Neural progenitor cell (in vitro differentiated cells): ENCODE data around the gene CHRNG. TPM values are rescaled to one million over a fixed set of nuclear protein-coding genes. Genes with fewer than 3 reads are reported as not detected.

ENCODE experiments used
- DNase-seq: peaks from one replicate; pipeline ENCODE4 v3.0.0-alpha.2; 2016; ENCODE audit warnings: low spot score
- H2AFZ ChIP-seq: fragments of 200-600 bp; sonication (generic); replicated peaks from 2 replicates; pipeline ENCODE4 v1.6.1; 2016; ENCODE audit warnings: antibody characterized with exemption
- H3F3A ChIP-seq: fragments of 200-600 bp; sonication (generic); 2 replicates; pipeline ENCODE4 v1.6.1; 2016; ENCODE audit warnings: antibody characterized with exemption, low read depth
- H3K27ac ChIP-seq: fragments of 200-600 bp; sonication (generic); 2 replicates; pipeline ENCODE4 v1.5.1; 2016; ENCODE audit warnings: mild to moderate bottlenecking
- H3K27me3 ChIP-seq: fragments of 200-600 bp; sonication (generic); 2 replicates; pipeline ENCODE4 v1.6.1; 2016; ENCODE audit warnings: mild to moderate bottlenecking, moderate library complexity
- H3K36me3 ChIP-seq: fragments of 200-600 bp; sonication (generic); 2 replicates; pipeline ENCODE4 v1.5.1; 2016
- H3K4me1 ChIP-seq: fragments of 200-600 bp; sonication (generic); 2 replicates; pipeline ENCODE4 v1.6.1; 2016; ENCODE audit warnings: mixed run types
- H3K4me2 ChIP-seq: fragments of 200-600 bp; sonication (generic); 2 replicates; pipeline ENCODE4 v1.6.1; 2016
- H3K4me3 ChIP-seq: fragments of 200-600 bp; sonication (generic); 2 replicates; pipeline ENCODE4 v1.5.1; 2016
- H3K79me2 ChIP-seq: fragments of 200-600 bp; sonication (generic); 2 replicates; pipeline ENCODE4 v1.6.1; 2016; ENCODE audit warnings: low read depth
- H3K9ac ChIP-seq: fragments of 200-600 bp; sonication (generic); 2 replicates; pipeline ENCODE4 v1.6.1; 2016
- H3K9me3 ChIP-seq: fragments of 200-600 bp; sonication (generic); 2 replicates; pipeline ENCODE4 v1.5.1; 2016; ENCODE audit warnings: low read depth
- H4K20me1 ChIP-seq: fragments of 200-600 bp; sonication (generic); 2 replicates; pipeline ENCODE4 v1.6.1; 2016; ENCODE audit warnings: low read depth
- H3K27ac Mint-ChIP-seq: 3 replicates; pipeline ENCODE4 v1.8.0; 2021; ENCODE audit warnings: mixed read lengths
- H3K27me3 Mint-ChIP-seq: 2 replicates; pipeline ENCODE4 v1.8.0; 2022; ENCODE audit warnings: low read depth, mild to moderate bottlenecking, inconsistent platforms, moderate library complexity, mixed read lengths; ENCODE audit not compliant: insufficient read depth
- H3K36me3 Mint-ChIP-seq: 3 replicates; pipeline ENCODE4 v1.8.0; 2021; ENCODE audit warnings: mixed read lengths
- H3K4me1 Mint-ChIP-seq: 3 replicates; pipeline ENCODE4 v1.8.0; 2021; ENCODE audit warnings: mixed read lengths
- H3K4me3 Mint-ChIP-seq: 3 replicates; pipeline ENCODE4 v1.8.0; 2021; ENCODE audit warnings: mild to moderate bottlenecking, moderate library complexity, mixed read lengths
- H3K9me3 Mint-ChIP-seq: 3 replicates; pipeline ENCODE4 v1.8.0; 2020; ENCODE audit warnings: mixed read lengths
- EZH2 ChIP-seq: fragments of 200-600 bp; sonication (generic); IDR thresholded peaks from 2 replicates; pipeline ENCODE4 v1.6.1; 2017; ENCODE audit warnings: antibody characterized with exemption, mild to moderate bottlenecking, moderate library complexity
- EZH2phosphoT487 ChIP-seq: fragments of 200-600 bp; sonication (generic); IDR thresholded peaks from 2 replicates; pipeline ENCODE4 v1.6.1; 2017; ENCODE audit warnings: antibody characterized with exemption
- total RNA-seq: library from RNA; depleted of rRNA; stranded (reverse); fragments of >200 nt; gene quantifications from 2 replicates; pipeline ENCODE4 v1.2.3, GENCODE V29; 2015; ENCODE audit warnings: low replicate concordance
- TF ChIP-seq, protein P1 (sequence below): fragments of 200-600 bp; sonication (generic); IDR thresholded peaks from 2 replicates; pipeline ENCODE4 v1.5.1; 2017; ENCODE audit warnings: antibody characterized with exemption, mild to moderate bottlenecking

CHRNG gene
- total RNA-seq, 1 donor from 2014 or later, result not detected

DNA sequence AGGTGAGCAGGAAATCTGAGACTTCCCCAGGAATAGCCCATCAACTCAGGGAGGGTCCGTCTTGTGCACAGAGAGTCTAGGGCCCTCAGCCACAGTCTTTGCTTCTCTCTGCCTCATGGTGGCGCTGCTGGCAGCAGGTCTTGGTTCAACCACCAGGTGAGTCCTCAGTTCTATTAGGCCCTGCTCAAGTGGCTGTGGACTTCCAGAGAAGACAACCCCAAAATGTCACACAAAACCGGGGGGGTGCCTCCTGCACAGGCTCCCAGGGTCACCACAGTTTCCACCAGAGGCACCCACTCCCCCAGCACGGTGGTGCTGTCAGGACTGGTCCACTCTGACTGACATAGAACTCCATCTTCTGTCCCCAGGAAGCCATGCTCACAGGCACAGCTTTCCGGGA, 2.4 kb upstream of the CHRNG start:
- Histone ChIP-seq H4K20me1 (no peaks in the 10 kb centered on the region), H3K27ac (no peak overlapping the region), H3K36me3 (no peaks in the 10 kb centered on the region), H3K27me3 (no peaks in the 10 kb centered on the region), H3K4me1 (peaks cover 16% of the 10 kb centered on the region), H3K4me2 (no peak overlapping the region), H3K4me3 (no peak overlapping the region), H2AFZ (no peak overlapping the region), H3F3A (peaks cover 3% of the 10 kb centered on the region), H3K9me3 (no peaks in the 10 kb centered on the region), H3K79me2 (no peaks in the 10 kb centered on the region), H3K9ac (no peak overlapping the region)
- no peak overlapping the region for H3K4me3 Mint-ChIP-seq
- no peak overlapping the region for H3K27ac Mint-ChIP-seq
- H3K4me1 Mint-ChIP-seq, result peaks cover 29% of the 10 kb centered on the region
- no peaks in the 10 kb centered on the region for H3K9me3 Mint-ChIP-seq
- no peaks in the 10 kb centered on the region for H3K36me3 Mint-ChIP-seq
- TF ChIP-seq, protein P1, sequence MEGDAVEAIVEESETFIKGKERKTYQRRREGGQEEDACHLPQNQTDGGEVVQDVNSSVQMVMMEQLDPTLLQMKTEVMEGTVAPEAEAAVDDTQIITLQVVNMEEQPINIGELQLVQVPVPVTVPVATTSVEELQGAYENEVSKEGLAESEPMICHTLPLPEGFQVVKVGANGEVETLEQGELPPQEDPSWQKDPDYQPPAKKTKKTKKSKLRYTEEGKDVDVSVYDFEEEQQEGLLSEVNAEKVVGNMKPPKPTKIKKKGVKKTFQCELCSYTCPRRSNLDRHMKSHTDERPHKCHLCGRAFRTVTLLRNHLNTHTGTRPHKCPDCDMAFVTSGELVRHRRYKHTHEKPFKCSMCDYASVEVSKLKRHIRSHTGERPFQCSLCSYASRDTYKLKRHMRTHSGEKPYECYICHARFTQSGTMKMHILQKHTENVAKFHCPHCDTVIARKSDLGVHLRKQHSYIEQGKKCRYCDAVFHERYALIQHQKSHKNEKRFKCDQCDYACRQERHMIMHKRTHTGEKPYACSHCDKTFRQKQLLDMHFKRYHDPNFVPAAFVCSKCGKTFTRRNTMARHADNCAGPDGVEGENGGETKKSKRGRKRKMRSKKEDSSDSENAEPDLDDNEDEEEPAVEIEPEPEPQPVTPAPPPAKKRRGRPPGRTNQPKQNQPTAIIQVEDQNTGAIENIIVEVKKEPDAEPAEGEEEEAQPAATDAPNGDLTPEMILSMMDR, result peak; percentile 69
- TF ChIP-seq EZH2, result no peak
- TF ChIP-seq EZH2phosphoT487, result no peak
- H3K27me3 Mint-ChIP-seq, result peaks cover 3% of the 10 kb centered on the region
- DNase-seq, result peak; percentile 58

DNA sequence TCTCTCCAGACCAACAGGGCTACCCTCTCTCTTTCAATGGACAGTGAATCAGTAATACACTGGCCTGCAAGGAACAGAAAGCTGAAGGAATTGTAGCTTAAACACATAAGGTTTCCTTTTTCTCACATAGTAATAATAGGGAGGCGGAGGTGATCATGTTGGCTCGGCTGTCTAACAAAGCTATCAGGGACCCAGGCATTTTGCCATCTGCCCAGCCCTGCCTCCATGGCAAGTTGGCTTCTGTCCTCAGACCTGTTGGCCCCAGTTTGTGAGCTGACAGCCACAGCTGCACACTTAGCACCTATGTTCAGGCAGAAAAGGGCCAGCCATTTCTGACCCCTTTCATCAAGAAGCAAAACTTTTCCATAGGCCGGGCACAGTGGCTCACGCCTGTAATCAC, 2.0 kb upstream of the CHRNG start:
- no peak overlapping the region for H3K27ac Mint-ChIP-seq

DNA sequence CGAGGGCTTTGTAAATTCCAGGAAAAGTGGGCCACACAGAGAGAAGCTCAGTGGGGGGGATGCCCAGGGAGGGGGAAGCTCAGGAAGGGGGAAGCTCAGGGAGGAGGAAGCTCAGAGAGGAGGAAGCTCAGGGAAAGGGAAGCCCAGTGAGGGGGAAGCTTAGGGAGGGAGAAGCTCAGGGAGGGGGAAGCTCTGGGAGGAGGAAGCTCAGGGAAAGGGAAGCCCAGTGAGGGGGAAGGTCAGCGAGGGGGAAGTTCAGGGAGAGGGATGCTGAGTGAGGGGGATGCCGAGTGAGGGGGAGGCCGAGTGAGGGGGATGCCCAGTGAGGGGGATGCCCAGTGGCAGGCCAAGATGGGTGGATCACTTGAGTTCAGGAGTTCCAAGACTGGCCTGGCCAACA, 821 bp upstream of the CHRNG start:
- Histone ChIP-seq H3K9me3 (no peaks in the 10 kb centered on the region), H3K79me2 (no peaks in the 10 kb centered on the region), H3F3A (peaks cover 3% of the 10 kb centered on the region), H3K27me3 (no peaks in the 10 kb centered on the region), H3K4me1 (peaks cover 16% of the 10 kb centered on the region), H3K36me3 (no peaks in the 10 kb centered on the region), H3K9ac (no peak overlapping the region), H4K20me1 (no peaks in the 10 kb centered on the region), H3K4me3 (no peak overlapping the region), H2AFZ (no peak overlapping the region), H3K4me2 (no peak overlapping the region), H3K27ac (no peak overlapping the region)
- no peaks in the 10 kb centered on the region for H3K9me3 Mint-ChIP-seq
- DNase-seq, result no peak
- H3K27ac Mint-ChIP-seq, result no peak overlapping the region
- H3K4me1 Mint-ChIP-seq, result peaks cover 25% of the 10 kb centered on the region
- TF ChIP-seq EZH2 (no peak), EZH2phosphoT487 (no peak)
- TF ChIP-seq, protein P1, result no peak
- H3K36me3 Mint-ChIP-seq, result no peaks in the 10 kb centered on the region
- peaks cover 3% of the 10 kb centered on the region for H3K27me3 Mint-ChIP-seq
- H3K4me3 Mint-ChIP-seq, result no peak overlapping the region

More for the DNA sequence above, 2.0 kb upstream of the CHRNG start:
- Histone ChIP-seq H2AFZ (no peak overlapping the region), H3K9ac (no peak overlapping the region), H3K79me2 (no peaks in the 10 kb centered on the region), H3K4me2 (no peak overlapping the region), H3K9me3 (no peaks in the 10 kb centered on the region), H3K27me3 (no peaks in the 10 kb centered on the region), H4K20me1 (no peaks in the 10 kb centered on the region), H3K27ac (no peak overlapping the region), H3K36me3 (no peaks in the 10 kb centered on the region), H3K4me3 (no peak overlapping the region), H3F3A (peaks cover 3% of the 10 kb centered on the region), H3K4me1 (peaks cover 16% of the 10 kb centered on the region)
- TF ChIP-seq, protein P1, result no peak
- TF ChIP-seq EZH2 (no peak), EZH2phosphoT487 (no peak)
- H3K36me3 Mint-ChIP-seq, result no peaks in the 10 kb centered on the region
- H3K27me3 Mint-ChIP-seq, result peaks cover 3% of the 10 kb centered on the region
- DNase-seq, result no peak
- H3K4me1 Mint-ChIP-seq, result peaks cover 29% of the 10 kb centered on the region
- H3K9me3 Mint-ChIP-seq, result no peaks in the 10 kb centered on the region
- no peak overlapping the region for H3K4me3 Mint-ChIP-seq
